HepG2 (cell line): ENCODE data around the gene ZFP90. TPM values are rescaled to one million over a fixed set of nuclear protein-coding genes. Genes with fewer than 3 reads are reported as not detected.

Experiments
- AGO2 ChIP-seq: fragments of 200-400 bp; formaldehyde crosslinking; optimal IDR thresholded peaks from 2 replicates; pipeline ENCODE3; 2017; ENCODE audit warnings: mild to moderate bottlenecking, low read depth, low read length, moderate library complexity
- ARHGAP35 ChIP-seq: sonication (generic); formaldehyde crosslinking; IDR thresholded peaks from 2 replicates; pipeline ENCODE4 v1.9.0; 2022; ENCODE audit warnings: mild to moderate bottlenecking, inconsistent platforms, moderate library complexity, missing genetic modification reagents, borderline replicate concordance
- CBX2 ChIP-seq, 2 experiments: fragments of 200-600 bp in 1 of 2; sonication (generic); formaldehyde crosslinking in 1 of 2; IDR thresholded peaks; 2 replicates each; pipeline versions ENCODE4 v1.7.0 to v1.8.1; 2018 to 2022; ENCODE audit warnings: low read depth in 2 of 2, low read length in 1 of 2, mild to moderate bottlenecking in 1 of 2, missing genetic modification reagents in 1 of 2
- DPF2 ChIP-seq: sonication (generic); formaldehyde crosslinking; IDR thresholded peaks from 2 replicates; pipeline ENCODE4 v1.4.0; 2020; ENCODE audit warnings: mild to moderate bottlenecking, low read depth, missing genetic modification reagents, borderline replicate concordance
- GTF3A ChIP-seq: sonication (generic); formaldehyde crosslinking; conservative IDR thresholded peaks from 2 replicates; pipeline ENCODE4 v1.4.0; 2020; ENCODE audit warnings: mild to moderate bottlenecking, missing genetic modification reagents
- HHEX ChIP-seq: IDR thresholded peaks from 2 replicates; pipeline ENCODE4 v1.6.1; 2016; ENCODE audit warnings: control low read depth
- IRF2 ChIP-seq: IDR thresholded peaks from 2 replicates; pipeline ENCODE4 v1.6.1; 2018; ENCODE audit warnings: missing genetic modification reagents, missing compliant biosample characterization
- PAX8 ChIP-seq: sonication (generic); formaldehyde crosslinking; IDR thresholded peaks from 2 replicates; pipeline ENCODE4 v1.8.0; 2022; ENCODE audit warnings: mild to moderate bottlenecking, missing genetic modification reagents, borderline replicate concordance
- RBM22 ChIP-seq: fragments of 200-400 bp; formaldehyde crosslinking; optimal IDR thresholded peaks from 2 replicates; pipeline ENCODE3; 2017; ENCODE audit warnings: mild to moderate bottlenecking, low read length, moderate library complexity
- SAP130 ChIP-seq: IDR thresholded peaks from 2 replicates; pipeline ENCODE4 v1.6.1; 2016; ENCODE audit warnings: low read depth
- ZMYM3 ChIP-seq: sonication (generic); formaldehyde crosslinking; IDR thresholded peaks from 2 replicates; pipeline ENCODE4 v1.5.1; 2020; ENCODE audit warnings: mild to moderate bottlenecking, missing genetic modification reagents
- ZNF441 ChIP-seq: sonication (generic); formaldehyde crosslinking; IDR thresholded peaks from 2 replicates; pipeline ENCODE4 v1.7.0; 2021; ENCODE audit warnings: missing genetic modification reagents, borderline replicate concordance
- ZNF777 ChIP-seq: sonication (generic); formaldehyde crosslinking; IDR thresholded peaks from 2 replicates; pipeline ENCODE4 v1.4.0; 2020; ENCODE audit warnings: missing genetic modification reagents
- polyA plus RNA-seq, 8 experiments: library from polyadenylated mRNA; depleted of rRNA in 3 of 8; stranded (reverse) in 7 of 8; unstranded in 1 of 8; fragments of >200 nt; fragmentation: Illumina TruSeq in 4 of 8; extraction: Trizol in 4 of 8; gene quantifications; 2 replicates each; pipeline versions ENCODE4 v1.2.1 to v1.2.3, GENCODE V29; 2011 to 2016; ENCODE audit warnings: low read depth in 4 of 8, missing spikeins in 1 of 8, mixed read lengths in 1 of 8; ENCODE audit not compliant: insufficient read depth in 1 of 8
- total RNA-seq, 5 experiments: library from RNA; depleted of rRNA; stranded (reverse); fragments of >200 nt; fragmentation: Illumina TruSeq; extraction: Trizol; gene quantifications; 2 replicates each; pipeline ENCODE4 v1.2.3, GENCODE V29; 2016; ENCODE audit warnings: low read depth in 1 of 5
- TF ChIP-seq, protein P1 (sequence below): sonication (generic); formaldehyde crosslinking; conservative IDR thresholded peaks from 2 replicates; pipeline ENCODE4 v1.4.0; 2020; ENCODE audit warnings: mild to moderate bottlenecking, missing genetic modification reagents, moderate library complexity
- TF ChIP-seq, protein P2 (sequence below): sonication (generic); formaldehyde crosslinking; IDR thresholded peaks from 2 replicates; pipeline ENCODE4 v1.4.0; 2020; ENCODE audit warnings: mild to moderate bottlenecking, low read depth, missing genetic modification reagents
- TF ChIP-seq, protein P3 (sequence below): sonication (generic); formaldehyde crosslinking; conservative IDR thresholded peaks from 2 replicates; pipeline ENCODE4 v1.8.0; 2022; ENCODE audit warnings: mild to moderate bottlenecking, moderate library complexity, missing genetic modification reagents
- TF ChIP-seq, protein P4 (sequence below): sonication (generic); formaldehyde crosslinking; IDR thresholded peaks from 2 replicates; pipeline ENCODE4 v1.4.0; 2020; ENCODE audit warnings: missing genetic modification reagents
- TF ChIP-seq, protein P5 (sequence below): sonication (generic); formaldehyde crosslinking; IDR thresholded peaks from 2 replicates; pipeline ENCODE4 v1.4.0; 2020; ENCODE audit warnings: missing genetic modification reagents

ZFP90 gene
- total and polyA plus RNA-seq, 2 of the 13 experiments (the other 11 are each of a cell fraction or from before 2014, with no cell fraction given) = 17.6 to 18.9 TPM

DNA sequence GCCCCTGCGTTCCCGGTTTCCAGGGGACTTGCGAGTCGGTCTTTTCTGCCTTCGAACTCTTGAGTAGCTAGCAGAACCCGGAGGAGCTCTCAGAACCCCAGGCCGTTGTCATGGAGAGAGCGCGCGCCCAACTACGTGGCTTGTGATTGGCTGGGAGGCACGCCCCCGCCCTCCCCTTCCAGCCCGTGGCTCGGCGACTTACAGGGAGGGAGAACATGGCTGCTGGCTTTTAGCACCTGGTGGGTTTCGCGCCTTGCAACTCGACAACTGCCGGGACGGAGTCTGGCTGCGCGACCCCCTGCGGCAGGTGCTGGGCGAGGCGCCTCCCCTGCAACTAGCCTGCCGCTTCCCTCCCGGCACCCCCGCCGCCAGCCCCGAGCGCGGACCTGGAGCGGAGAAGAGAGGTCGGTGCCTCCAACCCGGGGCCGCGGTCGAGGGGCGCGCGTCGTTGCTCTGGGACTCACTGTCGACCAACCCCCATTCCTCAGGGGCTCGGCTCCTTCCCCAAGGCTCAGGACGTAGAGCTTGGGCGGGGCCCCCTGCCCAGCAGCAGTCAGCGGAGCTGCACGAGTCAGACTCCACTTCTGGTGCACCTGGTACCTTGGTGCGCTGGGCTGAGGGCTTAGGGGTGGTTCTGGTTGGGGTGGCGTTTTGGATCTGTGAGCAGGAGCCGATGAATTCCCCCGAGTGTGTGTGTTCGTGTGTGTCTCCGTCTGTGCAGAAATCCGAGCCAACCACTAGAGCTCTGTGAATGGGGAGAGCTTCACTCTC lies 9.0 kb upstream of the ZFP90 start (continued):
- TF ChIP-seq IRF2 = peak; percentile 82
- no peak for TF ChIP-seq HHEX
- TF ChIP-seq, protein P1, sequence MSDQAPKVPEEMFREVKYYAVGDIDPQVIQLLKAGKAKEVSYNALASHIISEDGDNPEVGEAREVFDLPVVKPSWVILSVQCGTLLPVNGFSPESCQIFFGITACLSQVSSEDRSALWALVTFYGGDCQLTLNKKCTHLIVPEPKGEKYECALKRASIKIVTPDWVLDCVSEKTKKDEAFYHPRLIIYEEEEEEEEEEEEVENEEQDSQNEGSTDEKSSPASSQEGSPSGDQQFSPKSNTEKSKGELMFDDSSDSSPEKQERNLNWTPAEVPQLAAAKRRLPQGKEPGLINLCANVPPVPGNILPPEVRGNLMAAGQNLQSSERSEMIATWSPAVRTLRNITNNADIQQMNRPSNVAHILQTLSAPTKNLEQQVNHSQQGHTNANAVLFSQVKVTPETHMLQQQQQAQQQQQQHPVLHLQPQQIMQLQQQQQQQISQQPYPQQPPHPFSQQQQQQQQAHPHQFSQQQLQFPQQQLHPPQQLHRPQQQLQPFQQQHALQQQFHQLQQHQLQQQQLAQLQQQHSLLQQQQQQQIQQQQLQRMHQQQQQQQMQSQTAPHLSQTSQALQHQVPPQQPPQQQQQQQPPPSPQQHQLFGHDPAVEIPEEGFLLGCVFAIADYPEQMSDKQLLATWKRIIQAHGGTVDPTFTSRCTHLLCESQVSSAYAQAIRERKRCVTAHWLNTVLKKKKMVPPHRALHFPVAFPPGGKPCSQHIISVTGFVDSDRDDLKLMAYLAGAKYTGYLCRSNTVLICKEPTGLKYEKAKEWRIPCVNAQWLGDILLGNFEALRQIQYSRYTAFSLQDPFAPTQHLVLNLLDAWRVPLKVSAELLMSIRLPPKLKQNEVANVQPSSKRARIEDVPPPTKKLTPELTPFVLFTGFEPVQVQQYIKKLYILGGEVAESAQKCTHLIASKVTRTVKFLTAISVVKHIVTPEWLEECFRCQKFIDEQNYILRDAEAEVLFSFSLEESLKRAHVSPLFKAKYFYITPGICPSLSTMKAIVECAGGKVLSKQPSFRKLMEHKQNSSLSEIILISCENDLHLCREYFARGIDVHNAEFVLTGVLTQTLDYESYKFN (CRISPR knock-in tag) = 0 out of 2 replicates have a peak, but pooled peaks have one; percentile 34
- no peak for TF ChIP-seq CBX2 (IDR thresholded peaks at IDR 0.05; ENCODE audit: low read depth, low read length)
- TF ChIP-seq CBX2 (CRISPR knock-in tag; IDR thresholded peaks at IDR 0.05; ENCODE audit: low read depth) = peak; percentile 78; the same call in 1 of the 2 replicates
- TF ChIP-seq, protein P2, sequence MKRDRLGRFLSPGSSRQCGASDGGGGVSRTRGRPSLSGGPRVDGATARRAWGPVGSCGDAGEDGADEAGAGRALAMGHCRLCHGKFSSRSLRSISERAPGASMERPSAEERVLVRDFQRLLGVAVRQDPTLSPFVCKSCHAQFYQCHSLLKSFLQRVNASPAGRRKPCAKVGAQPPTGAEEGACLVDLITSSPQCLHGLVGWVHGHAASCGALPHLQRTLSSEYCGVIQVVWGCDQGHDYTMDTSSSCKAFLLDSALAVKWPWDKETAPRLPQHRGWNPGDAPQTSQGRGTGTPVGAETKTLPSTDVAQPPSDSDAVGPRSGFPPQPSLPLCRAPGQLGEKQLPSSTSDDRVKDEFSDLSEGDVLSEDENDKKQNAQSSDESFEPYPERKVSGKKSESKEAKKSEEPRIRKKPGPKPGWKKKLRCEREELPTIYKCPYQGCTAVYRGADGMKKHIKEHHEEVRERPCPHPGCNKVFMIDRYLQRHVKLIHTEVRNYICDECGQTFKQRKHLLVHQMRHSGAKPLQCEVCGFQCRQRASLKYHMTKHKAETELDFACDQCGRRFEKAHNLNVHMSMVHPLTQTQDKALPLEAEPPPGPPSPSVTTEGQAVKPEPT (CRISPR knock-in tag) = peak; percentile 95
- peak; percentile 61 for TF ChIP-seq AGO2
- TF ChIP-seq DPF2 (CRISPR knock-in tag) = no peak
- TF ChIP-seq, protein P3, sequence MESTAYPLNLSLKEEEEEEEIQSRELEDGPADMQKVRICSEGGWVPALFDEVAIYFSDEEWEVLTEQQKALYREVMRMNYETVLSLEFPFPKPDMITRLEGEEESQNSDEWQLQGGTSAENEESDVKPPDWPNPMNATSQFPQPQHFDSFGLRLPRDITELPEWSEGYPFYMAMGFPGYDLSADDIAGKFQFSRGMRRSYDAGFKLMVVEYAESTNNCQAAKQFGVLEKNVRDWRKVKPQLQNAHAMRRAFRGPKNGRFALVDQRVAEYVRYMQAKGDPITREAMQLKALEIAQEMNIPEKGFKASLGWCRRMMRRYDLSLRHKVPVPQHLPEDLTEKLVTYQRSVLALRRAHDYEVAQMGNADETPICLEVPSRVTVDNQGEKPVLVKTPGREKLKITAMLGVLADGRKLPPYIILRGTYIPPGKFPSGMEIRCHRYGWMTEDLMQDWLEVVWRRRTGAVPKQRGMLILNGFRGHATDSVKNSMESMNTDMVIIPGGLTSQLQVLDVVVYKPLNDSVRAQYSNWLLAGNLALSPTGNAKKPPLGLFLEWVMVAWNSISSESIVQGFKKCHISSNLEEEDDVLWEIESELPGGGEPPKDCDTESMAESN = peak; percentile 95
- peak; percentile 90 for TF ChIP-seq SAP130 (CRISPR knock-in tag)
- peak; percentile 79 for TF ChIP-seq ZMYM3 (CRISPR knock-in tag)
- TF ChIP-seq ZNF777 = peak; percentile 85
- TF ChIP-seq ARHGAP35 = peak; percentile 94
- TF ChIP-seq PAX8 = peak; percentile 95; the same call in 1 of the 2 replicates
- no peak for TF ChIP-seq GTF3A (CRISPR knock-in tag)
- no peak; the same call in 1 of the 2 replicates for TF ChIP-seq ZNF441 (CRISPR knock-in tag)
- TF ChIP-seq, protein P4, sequence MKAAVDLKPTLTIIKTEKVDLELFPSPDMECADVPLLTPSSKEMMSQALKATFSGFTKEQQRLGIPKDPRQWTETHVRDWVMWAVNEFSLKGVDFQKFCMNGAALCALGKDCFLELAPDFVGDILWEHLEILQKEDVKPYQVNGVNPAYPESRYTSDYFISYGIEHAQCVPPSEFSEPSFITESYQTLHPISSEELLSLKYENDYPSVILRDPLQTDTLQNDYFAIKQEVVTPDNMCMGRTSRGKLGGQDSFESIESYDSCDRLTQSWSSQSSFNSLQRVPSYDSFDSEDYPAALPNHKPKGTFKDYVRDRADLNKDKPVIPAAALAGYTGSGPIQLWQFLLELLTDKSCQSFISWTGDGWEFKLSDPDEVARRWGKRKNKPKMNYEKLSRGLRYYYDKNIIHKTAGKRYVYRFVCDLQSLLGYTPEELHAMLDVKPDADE (CRISPR knock-in tag) = peak; percentile 95
- TF ChIP-seq RBM22 = no peak
- TF ChIP-seq, protein P5, sequence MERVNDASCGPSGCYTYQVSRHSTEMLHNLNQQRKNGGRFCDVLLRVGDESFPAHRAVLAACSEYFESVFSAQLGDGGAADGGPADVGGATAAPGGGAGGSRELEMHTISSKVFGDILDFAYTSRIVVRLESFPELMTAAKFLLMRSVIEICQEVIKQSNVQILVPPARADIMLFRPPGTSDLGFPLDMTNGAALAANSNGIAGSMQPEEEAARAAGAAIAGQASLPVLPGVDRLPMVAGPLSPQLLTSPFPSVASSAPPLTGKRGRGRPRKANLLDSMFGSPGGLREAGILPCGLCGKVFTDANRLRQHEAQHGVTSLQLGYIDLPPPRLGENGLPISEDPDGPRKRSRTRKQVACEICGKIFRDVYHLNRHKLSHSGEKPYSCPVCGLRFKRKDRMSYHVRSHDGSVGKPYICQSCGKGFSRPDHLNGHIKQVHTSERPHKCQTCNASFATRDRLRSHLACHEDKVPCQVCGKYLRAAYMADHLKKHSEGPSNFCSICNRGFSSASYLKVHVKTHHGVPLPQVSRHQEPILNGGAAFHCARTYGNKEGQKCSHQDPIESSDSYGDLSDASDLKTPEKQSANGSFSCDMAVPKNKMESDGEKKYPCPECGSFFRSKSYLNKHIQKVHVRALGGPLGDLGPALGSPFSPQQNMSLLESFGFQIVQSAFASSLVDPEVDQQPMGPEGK (CRISPR knock-in tag) = peak; percentile 80
